ENCODE results near the gene GNAT2.

The GNAT2 gene

DNA sequence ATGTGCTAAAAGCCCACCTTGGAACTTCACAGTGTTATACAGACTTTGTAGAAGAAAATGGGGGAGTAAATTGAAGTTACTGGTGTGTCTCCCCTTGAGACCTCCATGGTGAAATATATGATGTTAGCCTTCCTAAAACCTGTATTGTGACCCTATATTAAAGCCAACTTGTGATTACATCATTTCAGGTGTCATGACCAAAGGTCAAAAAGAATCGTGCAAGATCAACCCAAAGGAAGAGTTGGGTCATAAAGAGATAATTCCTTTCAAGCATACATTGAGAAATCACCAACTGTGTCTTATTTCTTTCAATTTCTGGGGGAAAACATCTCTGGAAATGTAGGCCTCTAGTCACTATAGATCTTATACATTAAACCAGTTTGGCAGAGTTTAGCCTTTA, 34.6 kb downstream of the GNAT2 start:
- H3K36me3 ChIP-seq (ENCODE audit: control insufficient read depth, insufficient read depth, low read length): peaks cover 43% of the 10 kb centered on the region
- no peak overlapping the region for H3K27ac ChIP-seq (ENCODE audit: insufficient read depth, low read depth, low read length, poor library complexity, severe bottlenecking)
- no peaks in the 10 kb centered on the region for H3K27me3 ChIP-seq (ENCODE audit: control insufficient read depth, insufficient read depth, low read length, poor library complexity, severe bottlenecking)
- WGBS, 2 experiments: 95 to 100% methylated on average over 1 of the region's 1 CpG
- H3K4me1 ChIP-seq (ENCODE audit: control insufficient read depth, insufficient read depth, low read length): no peaks in the 10 kb centered on the region
- no peak overlapping the region for H3K4me3 ChIP-seq (ENCODE audit: insufficient read depth, low read depth, low read length)
- H3K9me3 ChIP-seq (ENCODE audit: control insufficient read depth, low read length): no peaks in the 10 kb centered on the region

DNA sequence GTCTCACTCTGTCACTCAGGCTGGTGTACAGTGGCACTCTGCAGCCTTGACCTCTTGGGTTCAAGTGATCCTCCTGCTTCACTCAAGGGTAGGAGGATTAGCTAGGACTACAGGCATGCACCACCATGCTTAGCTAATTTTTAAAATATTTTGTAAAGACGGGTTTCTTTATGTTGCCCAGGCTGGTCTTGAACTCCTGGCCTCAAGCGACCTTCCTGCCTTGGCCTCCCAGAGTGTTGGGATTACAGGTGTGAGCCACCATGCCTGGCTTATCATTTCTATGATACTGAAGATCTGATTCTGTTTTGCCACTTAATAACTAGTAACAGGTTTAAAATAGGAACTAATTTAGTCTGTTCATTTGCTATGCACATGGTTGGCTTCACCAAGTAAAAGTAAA, 37.4 kb downstream of the GNAT2 start:
- peaks cover 39% of the 10 kb centered on the region for H3K36me3 ChIP-seq (ENCODE audit: control insufficient read depth, insufficient read depth, low read length)
- no peak overlapping the region for H3K4me3 ChIP-seq (ENCODE audit: insufficient read depth, low read depth, low read length)
- 95 to 98% methylated on average over 2 of the region's 2 CpGs for WGBS, 2 experiments
- no peaks in the 10 kb centered on the region for H3K27me3 ChIP-seq (ENCODE audit: control insufficient read depth, insufficient read depth, low read length, poor library complexity, severe bottlenecking)
- H3K4me1 ChIP-seq (ENCODE audit: control insufficient read depth, insufficient read depth, low read length): no peaks in the 10 kb centered on the region
- H3K27ac ChIP-seq (ENCODE audit: insufficient read depth, low read depth, low read length, poor library complexity, severe bottlenecking): no peak overlapping the region
- no peaks in the 10 kb centered on the region for H3K9me3 ChIP-seq (ENCODE audit: control insufficient read depth, low read length)

DNA sequence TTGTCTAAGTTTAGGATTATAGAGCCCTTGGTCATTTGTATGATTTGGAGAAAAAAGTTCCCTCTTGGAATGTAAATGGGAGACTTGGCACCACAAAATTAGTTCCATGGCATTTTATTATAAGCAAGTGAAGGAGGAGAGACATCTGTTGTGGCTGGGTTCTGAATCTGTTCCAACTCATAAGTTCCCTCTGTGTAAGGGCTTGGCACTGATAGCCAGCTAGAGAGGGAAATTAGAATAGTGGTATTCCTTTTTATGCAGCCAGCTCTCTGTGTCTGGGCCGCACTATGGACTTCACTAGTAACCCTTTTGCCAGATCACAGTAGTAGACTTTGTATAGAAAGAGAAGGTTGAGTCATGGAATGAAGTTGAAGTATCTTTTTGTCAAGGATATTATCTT, 39.9 kb downstream of the GNAT2 start:
- WGBS, 2 experiments: 95 to 100% methylated on average over 1 of the region's 1 CpG
- Histone ChIP-seq H3K27ac (ENCODE audit: insufficient read depth, low read depth, low read length, poor library complexity, severe bottlenecking) (no peak overlapping the region), H3K36me3 (ENCODE audit: control insufficient read depth, insufficient read depth, low read length) (peaks cover 22% of the 10 kb centered on the region)

DNA sequence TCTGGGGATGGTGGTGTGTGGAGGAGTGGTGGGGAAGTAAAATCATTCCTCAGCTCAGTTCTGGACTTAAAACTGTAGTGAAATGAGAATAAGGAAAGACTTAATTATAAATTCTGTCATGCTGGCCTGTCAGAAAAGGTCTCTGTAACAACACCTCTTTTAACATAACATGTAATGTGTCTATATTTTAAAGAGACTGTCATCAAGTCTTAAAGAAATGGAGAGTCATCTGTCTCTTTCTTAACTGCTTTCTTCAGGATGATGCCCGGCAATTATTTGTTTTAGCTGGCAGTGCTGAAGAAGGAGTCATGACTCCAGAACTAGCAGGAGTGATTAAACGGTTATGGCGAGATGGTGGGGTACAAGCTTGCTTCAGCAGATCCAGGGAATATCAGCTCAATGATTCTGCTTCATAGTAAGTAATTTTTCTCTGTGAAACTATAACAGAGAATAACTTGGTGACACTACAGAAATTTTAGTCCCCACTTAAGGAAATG, 40.4 kb downstream of the GNAT2 start:
- 96 to 100% methylated on average over 3 of the region's 3 CpGs for WGBS, 2 experiments
- H3K4me3 ChIP-seq (ENCODE audit: insufficient read depth, low read depth, low read length): no peak overlapping the region
- no peak overlapping the region for H3K27ac ChIP-seq (ENCODE audit: insufficient read depth, low read depth, low read length, poor library complexity, severe bottlenecking)
- H3K27me3 ChIP-seq (ENCODE audit: control insufficient read depth, insufficient read depth, low read length, poor library complexity, severe bottlenecking): no peaks in the 10 kb centered on the region
- no peaks in the 10 kb centered on the region for H3K9me3 ChIP-seq (ENCODE audit: control insufficient read depth, low read length)
- H3K4me1 ChIP-seq (ENCODE audit: control insufficient read depth, insufficient read depth, low read length): no peaks in the 10 kb centered on the region
- H3K36me3 ChIP-seq (ENCODE audit: control insufficient read depth, insufficient read depth, low read length): peaks cover 20% of the 10 kb centered on the region

More for the DNA sequence above, 39.9 kb downstream of the GNAT2 start:
- Histone ChIP-seq H3K4me1 (ENCODE audit: control insufficient read depth, insufficient read depth, low read length) (no peaks in the 10 kb centered on the region), H3K9me3 (ENCODE audit: control insufficient read depth, low read length) (no peaks in the 10 kb centered on the region), H3K4me3 (ENCODE audit: insufficient read depth, low read depth, low read length) (no peak overlapping the region), H3K27me3 (ENCODE audit: control insufficient read depth, insufficient read depth, low read length, poor library complexity, severe bottlenecking) (no peaks in the 10 kb centered on the region)

DNA sequence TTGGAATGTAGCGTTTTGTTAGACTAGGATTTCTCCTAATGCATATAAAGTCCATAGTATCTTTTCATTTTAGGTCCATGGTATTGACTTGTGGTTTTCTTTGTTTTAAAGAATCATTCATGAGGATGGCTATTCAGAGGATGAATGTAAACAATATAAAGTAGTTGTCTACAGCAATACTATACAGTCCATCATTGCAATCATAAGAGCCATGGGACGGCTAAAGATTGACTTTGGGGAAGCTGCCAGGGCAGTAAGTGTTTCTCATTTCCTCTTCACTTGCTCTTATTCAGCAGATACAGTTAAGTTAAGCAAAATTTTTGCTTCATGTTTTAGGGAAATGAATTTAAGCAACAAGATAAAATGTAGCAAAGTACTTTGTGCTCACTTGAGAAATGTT, 45.6 kb downstream of the GNAT2 start:
- H3K27ac ChIP-seq (ENCODE audit: insufficient read depth, low read depth, low read length, poor library complexity, severe bottlenecking): no peak overlapping the region
- WGBS, 2 experiments: 86 to 100% methylated on average over 2 of the region's 2 CpGs
- H3K4me1 ChIP-seq (ENCODE audit: control insufficient read depth, insufficient read depth, low read length): no peaks in the 10 kb centered on the region
- H3K9me3 ChIP-seq (ENCODE audit: control insufficient read depth, low read length): no peaks in the 10 kb centered on the region
- no peak overlapping the region for H3K4me3 ChIP-seq (ENCODE audit: insufficient read depth, low read depth, low read length)
- H3K27me3 ChIP-seq (ENCODE audit: control insufficient read depth, insufficient read depth, low read length, poor library complexity, severe bottlenecking): no peaks in the 10 kb centered on the region
- H3K36me3 ChIP-seq (ENCODE audit: control insufficient read depth, insufficient read depth, low read length): no peaks in the 10 kb centered on the region

DNA sequence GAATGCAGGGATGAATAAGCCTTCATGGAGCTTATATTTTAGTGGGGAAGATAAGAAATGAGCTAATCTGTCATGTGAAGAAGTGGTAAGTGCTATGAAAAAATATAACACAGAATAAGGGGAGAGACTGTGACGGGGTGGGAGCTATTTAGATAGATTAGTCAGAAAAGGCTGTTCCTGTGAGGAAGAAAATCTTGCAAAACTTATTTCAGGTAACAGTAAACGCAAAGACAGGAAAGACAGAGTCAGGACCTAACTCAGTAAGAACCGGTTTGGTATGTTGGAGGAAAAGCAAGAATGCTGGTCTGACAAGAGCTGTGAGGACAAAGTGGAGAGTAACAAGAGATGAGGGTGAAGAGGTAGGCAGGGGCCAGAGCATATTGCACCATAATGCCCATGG, 49.0 kb downstream of the GNAT2 start:
- WGBS, 2 experiments: 87 to 88% methylated on average over 3 of the region's 3 CpGs

DNA sequence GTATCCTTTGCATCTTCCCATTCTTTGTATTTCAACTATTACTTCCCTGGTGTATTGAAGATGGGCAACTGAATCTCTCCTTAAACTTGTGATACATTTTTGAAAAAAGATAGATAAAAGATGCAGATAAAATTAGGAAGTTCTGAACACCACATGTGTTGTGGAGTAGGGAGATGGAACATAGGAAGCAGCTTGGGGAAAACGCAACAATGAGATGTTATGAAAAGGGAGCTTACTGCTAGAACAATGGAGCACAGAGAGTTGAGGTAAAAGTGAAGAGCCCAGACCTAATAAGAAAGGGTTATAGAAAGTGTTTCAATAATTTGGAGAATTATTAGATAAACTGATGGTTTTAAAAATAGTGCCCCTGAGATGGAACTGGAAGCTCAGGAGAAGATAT, 50.1 kb downstream of the GNAT2 start:
- H3K4me1 ChIP-seq (ENCODE audit: control insufficient read depth, insufficient read depth, low read length): peaks cover 2% of the 10 kb centered on the region
- no peaks in the 10 kb centered on the region for H3K27me3 ChIP-seq (ENCODE audit: control insufficient read depth, insufficient read depth, low read length, poor library complexity, severe bottlenecking)
- WGBS, 2 experiments: 84 to 91% methylated on average over 1 of the region's 1 CpG
- no peak overlapping the region for H3K4me3 ChIP-seq (ENCODE audit: insufficient read depth, low read depth, low read length)
- H3K36me3 ChIP-seq (ENCODE audit: control insufficient read depth, insufficient read depth, low read length): no peaks in the 10 kb centered on the region
- no peaks in the 10 kb centered on the region for H3K9me3 ChIP-seq (ENCODE audit: control insufficient read depth, low read length)
- no peak overlapping the region for H3K27ac ChIP-seq (ENCODE audit: insufficient read depth, low read depth, low read length, poor library complexity, severe bottlenecking)

More for the DNA sequence above, 49.0 kb downstream of the GNAT2 start:
- H3K9me3 ChIP-seq (ENCODE audit: control insufficient read depth, low read length): no peaks in the 10 kb centered on the region
- no peaks in the 10 kb centered on the region for H3K36me3 ChIP-seq (ENCODE audit: control insufficient read depth, insufficient read depth, low read length)
- H3K4me1 ChIP-seq (ENCODE audit: control insufficient read depth, insufficient read depth, low read length): no peaks in the 10 kb centered on the region
- no peaks in the 10 kb centered on the region for H3K27me3 ChIP-seq (ENCODE audit: control insufficient read depth, insufficient read depth, low read length, poor library complexity, severe bottlenecking)
- no peak overlapping the region for H3K27ac ChIP-seq (ENCODE audit: insufficient read depth, low read depth, low read length, poor library complexity, severe bottlenecking)
- no peak overlapping the region for H3K4me3 ChIP-seq (ENCODE audit: insufficient read depth, low read depth, low read length)

DNA sequence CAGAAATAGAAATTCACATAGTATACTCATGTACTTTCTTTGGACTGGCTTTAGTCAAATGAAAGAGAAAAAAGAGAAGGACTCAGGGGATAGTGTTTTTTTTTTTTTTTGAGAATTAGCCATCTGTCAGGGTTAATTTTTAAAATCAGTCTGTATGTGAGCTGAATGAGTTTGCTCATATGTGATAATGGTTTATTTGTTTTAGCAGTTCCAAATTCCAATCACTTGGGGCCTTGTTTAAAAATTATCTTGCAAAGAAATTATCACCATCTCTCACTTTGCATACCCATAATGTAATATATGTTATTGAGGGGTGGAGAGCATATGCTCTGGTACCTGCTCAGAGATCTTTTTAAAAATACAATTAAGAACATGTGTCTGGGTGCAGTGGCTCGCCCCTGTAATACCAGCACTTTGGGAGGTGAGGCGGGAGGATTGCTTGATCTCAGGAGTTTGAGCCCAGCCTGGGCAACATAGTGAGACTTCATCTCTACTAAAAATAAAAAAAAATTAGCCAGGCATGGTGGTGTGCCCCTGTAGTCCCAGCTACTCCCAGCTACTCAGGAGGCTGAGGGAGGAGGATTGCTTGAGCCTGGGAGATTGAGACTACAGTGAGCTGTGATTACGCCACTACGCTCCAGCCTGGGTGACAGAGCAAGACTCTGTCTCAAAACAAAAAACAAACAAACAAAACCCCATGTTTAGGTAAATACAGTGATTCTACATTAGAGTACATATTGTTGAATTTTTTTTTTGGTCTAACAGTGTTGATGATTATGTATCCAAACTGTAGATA, 51.3 kb downstream of the GNAT2 start:
- no peaks in the 10 kb centered on the region for H3K36me3 ChIP-seq (ENCODE audit: control insufficient read depth, insufficient read depth, low read length)
- no peak overlapping the region for H3K4me3 ChIP-seq (ENCODE audit: insufficient read depth, low read depth, low read length)
- H3K27ac ChIP-seq (ENCODE audit: insufficient read depth, low read depth, low read length, poor library complexity, severe bottlenecking): no peak overlapping the region
- WGBS, 2 experiments: 93 to 95% methylated on average over 2 to 4 of the region's 4 CpGs
- H3K9me3 ChIP-seq (ENCODE audit: control insufficient read depth, low read length): no peaks in the 10 kb centered on the region
- H3K27me3 ChIP-seq (ENCODE audit: control insufficient read depth, insufficient read depth, low read length, poor library complexity, severe bottlenecking): no peaks in the 10 kb centered on the region
- H3K4me1 ChIP-seq (ENCODE audit: control insufficient read depth, insufficient read depth, low read length): peaks cover 14% of the 10 kb centered on the region

DNA sequence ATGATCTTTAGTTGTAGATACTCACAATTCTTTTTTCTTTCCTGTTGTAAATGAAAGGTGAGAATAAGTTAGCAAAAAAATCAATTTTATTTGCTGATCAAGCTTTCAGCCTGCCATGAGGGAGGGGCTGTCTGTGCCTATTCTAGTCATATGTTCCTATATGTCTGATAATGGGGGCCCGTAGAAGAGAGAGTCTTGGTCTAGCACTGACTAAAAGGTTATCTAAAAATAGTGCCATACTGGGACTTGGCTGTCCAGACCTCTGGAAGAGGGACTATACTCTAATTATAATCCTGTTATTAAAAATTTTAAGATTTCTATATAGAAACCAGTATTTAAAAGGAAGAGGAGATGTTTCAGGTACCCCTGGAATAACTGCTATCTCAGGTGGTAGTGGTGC, 52.4 kb downstream of the GNAT2 start:
- H3K4me1 ChIP-seq (ENCODE audit: control insufficient read depth, insufficient read depth, low read length): peaks cover 18% of the 10 kb centered on the region
- no peaks in the 10 kb centered on the region for H3K9me3 ChIP-seq (ENCODE audit: control insufficient read depth, low read length)
- WGBS, 2 experiments: 100% methylated on average over 1 of the region's 1 CpG
- no peak overlapping the region for H3K27ac ChIP-seq (ENCODE audit: insufficient read depth, low read depth, low read length, poor library complexity, severe bottlenecking)
- H3K27me3 ChIP-seq (ENCODE audit: control insufficient read depth, insufficient read depth, low read length, poor library complexity, severe bottlenecking): no peaks in the 10 kb centered on the region
- no peaks in the 10 kb centered on the region for H3K36me3 ChIP-seq (ENCODE audit: control insufficient read depth, insufficient read depth, low read length)
- H3K4me3 ChIP-seq (ENCODE audit: insufficient read depth, low read depth, low read length): no peak overlapping the region

DNA sequence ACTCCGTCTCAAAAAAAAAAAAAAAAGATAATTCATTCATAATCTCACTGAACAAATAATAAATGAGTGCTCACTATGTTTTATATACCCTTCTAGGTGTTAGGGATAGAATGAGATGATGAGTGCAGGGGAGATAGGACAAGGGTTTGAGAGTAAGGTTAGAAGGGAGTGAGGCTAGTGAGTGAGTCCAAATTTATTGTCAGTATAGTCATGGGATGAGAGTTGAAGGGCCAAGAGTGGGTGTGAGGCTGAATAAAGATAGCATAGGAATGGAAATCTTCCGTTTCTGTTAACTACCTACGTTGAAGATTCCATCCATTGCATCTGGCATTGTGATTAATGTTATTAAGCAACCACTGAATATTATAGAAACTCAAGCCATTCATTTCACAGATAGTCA, 54.2 kb downstream of the GNAT2 start:
- Histone ChIP-seq H3K4me3 (ENCODE audit: insufficient read depth, low read depth, low read length) (no peak overlapping the region), H3K27ac (ENCODE audit: insufficient read depth, low read depth, low read length, poor library complexity, severe bottlenecking) (no peak overlapping the region), H3K36me3 (ENCODE audit: control insufficient read depth, insufficient read depth, low read length) (no peaks in the 10 kb centered on the region), H3K4me1 (ENCODE audit: control insufficient read depth, insufficient read depth, low read length) (peaks cover 18% of the 10 kb centered on the region), H3K27me3 (ENCODE audit: control insufficient read depth, insufficient read depth, low read length, poor library complexity, severe bottlenecking) (no peaks in the 10 kb centered on the region), H3K9me3 (ENCODE audit: control insufficient read depth, low read length) (no peaks in the 10 kb centered on the region)
- 90 to 100% methylated on average over 2 to 3 of the region's 3 CpGs for WGBS, 2 experiments

Data from ectodermal cell (in vitro differentiated cells).